Measurements from ENCODE around the gene TMC1.

The TMC1 gene

GRCh38 chr9:72734631-72735030 is 213.2 kb downstream of the TMC1 start:
- Histone ChIP-seq H3K4me1 (ENCODE audit: control insufficient read depth in 1 of 2, insufficient read depth in 2 of 2, low read length in 2 of 2) (no peaks in the 10 kb centered on the region), H2AFZ (ENCODE audit: insufficient read depth, low read length, poor library complexity) (no peak overlapping the region), H3K18ac (ENCODE audit: low read length) (no peak overlapping the region), H3K9me3 (ENCODE audit: insufficient read depth, low read depth, low read length) (no peaks in the 10 kb centered on the region), H4K91ac (ENCODE audit: low read depth, low read length) (no peak overlapping the region), H3K4ac (ENCODE audit: low read depth, low read length) (no peak overlapping the region), H3K4me2 (ENCODE audit: low read length) (no peak overlapping the region), H4K8ac (ENCODE audit: low read depth, low read length) (no peak overlapping the region), H3K14ac (ENCODE audit: low read length) (no peak overlapping the region), H3K23ac (ENCODE audit: low read length) (no peak overlapping the region), H3K9ac (ENCODE audit: low read length) (no peak overlapping the region), H2BK5ac (ENCODE audit: low read depth, low read length, poor library complexity) (no peak overlapping the region), H2BK12ac (ENCODE audit: low read length) (no peak overlapping the region), H3K79me2 (ENCODE audit: control insufficient read depth, insufficient read depth, low read length, poor library complexity) (no peaks in the 10 kb centered on the region), H3K4me3 (ENCODE audit: low read depth, low read length) (no peak overlapping the region), H4K12ac (ENCODE audit: low read depth, low read length) (no peak overlapping the region), H3K27me3 (ENCODE audit: insufficient read depth, low read length) (no peaks in the 10 kb centered on the region), H3K27ac (ENCODE audit: low read depth, low read length) (no peak overlapping the region), H3K36me3 (ENCODE audit: control insufficient read depth in 1 of 2, insufficient read depth in 2 of 2, low read length in 2 of 2) (no peaks in the 10 kb centered on the region), H2AK5ac (ENCODE audit: low read length) (no peak overlapping the region), H2BK120ac (ENCODE audit: insufficient read depth, low read length, poor library complexity) (no peak overlapping the region), H3K79me1 (ENCODE audit: low read length) (no peaks in the 10 kb centered on the region)
- no CpG with 5 or more reads among the region's 1 CpG for WGBS (ENCODE audit: extremely low coverage, insufficient coverage, insufficient read length)
- DNase-seq: peak in 1 of 2 donors; percentile 21

GRCh38 chr9:72743836-72744235 is 222.4 kb downstream of the TMC1 start:
- Histone ChIP-seq H3K9ac (ENCODE audit: low read length) (no peak overlapping the region), H2AFZ (ENCODE audit: insufficient read depth, low read length, poor library complexity) (no peak overlapping the region), H3K18ac (ENCODE audit: low read length) (no peak overlapping the region), H3K14ac (ENCODE audit: low read length) (no peak overlapping the region), H4K91ac (ENCODE audit: low read depth, low read length) (no peak overlapping the region), H2BK12ac (ENCODE audit: low read length) (no peak overlapping the region), H4K12ac (ENCODE audit: low read depth, low read length) (no peak overlapping the region), H3K23ac (ENCODE audit: low read length) (no peak overlapping the region), H2BK5ac (ENCODE audit: low read depth, low read length, poor library complexity) (no peak overlapping the region), H3K4me1 (ENCODE audit: control insufficient read depth in 1 of 2, insufficient read depth in 2 of 2, low read length in 2 of 2) (no peaks in the 10 kb centered on the region), H3K27ac (ENCODE audit: low read depth, low read length) (no peak overlapping the region), H2BK120ac (ENCODE audit: insufficient read depth, low read length, poor library complexity) (no peak overlapping the region), H3K79me1 (ENCODE audit: low read length) (no peaks in the 10 kb centered on the region), H3K36me3 (ENCODE audit: control insufficient read depth in 1 of 2, insufficient read depth in 2 of 2, low read length in 2 of 2) (no peaks in the 10 kb centered on the region), H3K79me2 (ENCODE audit: control insufficient read depth, insufficient read depth, low read length, poor library complexity) (no peaks in the 10 kb centered on the region), H3K4me3 (ENCODE audit: low read depth, low read length) (no peak overlapping the region), H2AK5ac (ENCODE audit: low read length) (no peak overlapping the region), H3K9me3 (ENCODE audit: insufficient read depth, low read depth, low read length) (no peaks in the 10 kb centered on the region), H3K27me3 (ENCODE audit: insufficient read depth, low read length) (no peaks in the 10 kb centered on the region), H3K4ac (ENCODE audit: low read depth, low read length) (no peak overlapping the region), H3K4me2 (ENCODE audit: low read length) (no peak overlapping the region), H4K8ac (ENCODE audit: low read depth, low read length) (no peak overlapping the region)
- 100% methylated on average over 1 of the region's 4 CpGs for WGBS (ENCODE audit: extremely low coverage, insufficient coverage, insufficient read length)
- DNase-seq: no peak

GRCh38 chr9:72749276-72749675 is 227.9 kb downstream of the TMC1 start:
- WGBS (ENCODE audit: extremely low coverage, insufficient coverage, insufficient read length): no CpG with 5 or more reads among the region's 5 CpGs
- Histone ChIP-seq H3K23ac (ENCODE audit: low read length) (no peak overlapping the region), H3K4ac (ENCODE audit: low read depth, low read length) (no peak overlapping the region)

DNA sequence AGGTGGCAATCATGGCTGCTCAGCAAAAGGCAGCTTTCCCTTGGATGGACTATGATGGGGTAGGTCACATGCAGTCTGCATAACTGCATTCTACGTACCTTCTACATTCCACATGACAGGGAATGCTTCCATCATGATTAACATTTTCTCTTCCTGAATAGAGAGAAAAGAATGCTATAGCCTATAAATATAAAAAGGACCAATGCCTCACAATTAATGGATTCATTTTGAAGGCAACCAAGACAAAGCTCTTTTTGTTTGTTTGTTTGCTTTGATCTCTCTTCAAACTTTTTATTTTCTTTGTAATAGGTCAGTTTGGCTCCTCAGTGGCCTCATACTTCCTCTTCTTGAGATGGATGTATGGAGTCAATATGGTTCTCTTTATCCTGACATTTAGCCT is 230.1 kb downstream of the TMC1 start:
- no peak overlapping the region for H2AK5ac ChIP-seq (ENCODE audit: low read length)
- no peak overlapping the region for H3K4me3 ChIP-seq (ENCODE audit: low read depth, low read length)
- H3K79me2 ChIP-seq (ENCODE audit: control insufficient read depth, insufficient read depth, low read length, poor library complexity): no peaks in the 10 kb centered on the region
- H3K23ac ChIP-seq (ENCODE audit: low read length): no peak overlapping the region
- H3K9me3 ChIP-seq (ENCODE audit: insufficient read depth, low read depth, low read length): no peaks in the 10 kb centered on the region
- H3K9ac ChIP-seq (ENCODE audit: low read length): no peak overlapping the region
- H3K4ac ChIP-seq (ENCODE audit: low read depth, low read length): no peak overlapping the region
- no peak overlapping the region for H2BK5ac ChIP-seq (ENCODE audit: low read depth, low read length, poor library complexity)
- no peaks in the 10 kb centered on the region for H3K36me3 ChIP-seq (ENCODE audit: control insufficient read depth in 1 of 2, insufficient read depth in 2 of 2, low read length in 2 of 2)
- no peak overlapping the region for H4K12ac ChIP-seq (ENCODE audit: low read depth, low read length)
- no peak overlapping the region for H3K4me2 ChIP-seq (ENCODE audit: low read length)
- no peak overlapping the region for H3K27ac ChIP-seq (ENCODE audit: low read depth, low read length)
- no peak overlapping the region for H4K91ac ChIP-seq (ENCODE audit: low read depth, low read length)
- H2AFZ ChIP-seq (ENCODE audit: insufficient read depth, low read length, poor library complexity): no peak overlapping the region
- no peak overlapping the region for H3K18ac ChIP-seq (ENCODE audit: low read length)
- H4K8ac ChIP-seq (ENCODE audit: low read depth, low read length): no peak overlapping the region
- no peaks in the 10 kb centered on the region for H3K4me1 ChIP-seq (ENCODE audit: control insufficient read depth in 1 of 2, insufficient read depth in 2 of 2, low read length in 2 of 2)
- no CpG with 5 or more reads among the region's 1 CpG for WGBS (ENCODE audit: extremely low coverage, insufficient coverage, insufficient read length)
- H3K79me1 ChIP-seq (ENCODE audit: low read length): no peaks in the 10 kb centered on the region
- H2BK120ac ChIP-seq (ENCODE audit: insufficient read depth, low read length, poor library complexity): no peak overlapping the region
- no peak overlapping the region for H2BK12ac ChIP-seq (ENCODE audit: low read length)
- no peak overlapping the region for H3K14ac ChIP-seq (ENCODE audit: low read length)
- peak in 1 of 2 donors; percentile 66 for DNase-seq
- H3K27me3 ChIP-seq (ENCODE audit: insufficient read depth, low read length): no peaks in the 10 kb centered on the region

More at GRCh38 chr9:72749276-72749675, 227.9 kb downstream of the TMC1 start:
- Histone ChIP-seq H3K14ac (ENCODE audit: low read length) (no peak overlapping the region), H4K91ac (ENCODE audit: low read depth, low read length) (no peak overlapping the region), H3K27me3 (ENCODE audit: insufficient read depth, low read length) (no peaks in the 10 kb centered on the region), H3K4me1 (ENCODE audit: control insufficient read depth in 1 of 2, insufficient read depth in 2 of 2, low read length in 2 of 2) (no peaks in the 10 kb centered on the region), H3K18ac (ENCODE audit: low read length) (no peak overlapping the region), H2BK120ac (ENCODE audit: insufficient read depth, low read length, poor library complexity) (no peak overlapping the region), H4K8ac (ENCODE audit: low read depth, low read length) (no peak overlapping the region), H3K27ac (ENCODE audit: low read depth, low read length) (no peak overlapping the region), H2BK12ac (ENCODE audit: low read length) (no peak overlapping the region), H3K9ac (ENCODE audit: low read length) (no peak overlapping the region), H2AFZ (ENCODE audit: insufficient read depth, low read length, poor library complexity) (no peak overlapping the region), H2AK5ac (ENCODE audit: low read length) (no peak overlapping the region), H3K36me3 (ENCODE audit: control insufficient read depth in 1 of 2, insufficient read depth in 2 of 2, low read length in 2 of 2) (no peaks in the 10 kb centered on the region), H3K4me2 (ENCODE audit: low read length) (no peak overlapping the region), H4K12ac (ENCODE audit: low read depth, low read length) (no peak overlapping the region), H2BK5ac (ENCODE audit: low read depth, low read length, poor library complexity) (no peak overlapping the region), H3K79me2 (ENCODE audit: control insufficient read depth, insufficient read depth, low read length, poor library complexity) (no peaks in the 10 kb centered on the region), H3K4me3 (ENCODE audit: low read depth, low read length) (no peak overlapping the region), H3K79me1 (ENCODE audit: low read length) (no peaks in the 10 kb centered on the region), H3K9me3 (ENCODE audit: insufficient read depth, low read depth, low read length) (no peaks in the 10 kb centered on the region)
- DNase-seq: peak in 1 of 2 donors; percentile 15

All from trophoblast cell (in vitro differentiated cells and primary cell).